ENCODE results near the gene FGF14. TPM values are rescaled to one million over a fixed set of nuclear protein-coding genes. Genes with fewer than 3 reads are reported as not detected.

The FGF14 gene
- total RNA-seq, 2 experiments from 2014 or later, result not detected

GRCh38 chr13:102183509-102184182 is 218.2 kb downstream of the FGF14 start:
- Mint-ChIP-seq H3K9me3 (ENCODE audit: low read depth) (no peaks in the 10 kb centered on the region), H3K36me3 (ENCODE audit: low read depth) (no peaks in the 10 kb centered on the region), H3K27ac (no peak overlapping the region), H3K27me3 (peaks cover 3% of the 10 kb centered on the region), H3K4me3 (no peak overlapping the region), H3K4me1 (no peaks in the 10 kb centered on the region)
- DNase-seq (no peak), ATAC-seq (no peak)
- ChIA-PET CTCF (no interaction called here), POLR2A (no interaction called here)
- intact Hi-C loops (cut with DNase I, micrococcal nuclease), result no loop called here

GRCh38 chr13:102182170-102182569 is 219.7 kb downstream of the FGF14 start:
- ChIA-PET CTCF (no interaction called here), POLR2A (interaction anchor here (0.6 kb wide), 1 partner anchor 20 kb away, joined by 3 read pairs; no protein-coding TSS in a partner anchor)
- intact Hi-C loops (cut with DNase I, micrococcal nuclease), result no loop called here
- no peaks in the 10 kb centered on the region for H3K9me3 Mint-ChIP-seq (ENCODE audit: low read depth)
- ATAC-seq (no peak), DNase-seq (no peak)
- H3K27ac Mint-ChIP-seq, result no peak overlapping the region
- peaks cover 5% of the 10 kb centered on the region for H3K27me3 Mint-ChIP-seq
- no peak overlapping the region for H3K4me3 Mint-ChIP-seq
- no peaks in the 10 kb centered on the region for H3K4me1 Mint-ChIP-seq
- no peaks in the 10 kb centered on the region for H3K36me3 Mint-ChIP-seq (ENCODE audit: low read depth)

GRCh38 chr13:102177431-102177830 is 224.4 kb downstream of the FGF14 start:
- H3K4me1 Mint-ChIP-seq, result no peaks in the 10 kb centered on the region
- ChIA-PET POLR2A (no interaction called here), CTCF (no interaction called here)
- H3K9me3 Mint-ChIP-seq (ENCODE audit: low read depth), result no peaks in the 10 kb centered on the region
- peaks cover 6% of the 10 kb centered on the region for H3K27me3 Mint-ChIP-seq
- no peak for ATAC-seq
- H3K4me3 Mint-ChIP-seq, result no peak overlapping the region
- intact Hi-C loops (cut with DNase I, micrococcal nuclease), result no loop called here
- no peak for DNase-seq
- H3K27ac Mint-ChIP-seq, result no peak overlapping the region
- no peaks in the 10 kb centered on the region for H3K36me3 Mint-ChIP-seq (ENCODE audit: low read depth)

DNA sequence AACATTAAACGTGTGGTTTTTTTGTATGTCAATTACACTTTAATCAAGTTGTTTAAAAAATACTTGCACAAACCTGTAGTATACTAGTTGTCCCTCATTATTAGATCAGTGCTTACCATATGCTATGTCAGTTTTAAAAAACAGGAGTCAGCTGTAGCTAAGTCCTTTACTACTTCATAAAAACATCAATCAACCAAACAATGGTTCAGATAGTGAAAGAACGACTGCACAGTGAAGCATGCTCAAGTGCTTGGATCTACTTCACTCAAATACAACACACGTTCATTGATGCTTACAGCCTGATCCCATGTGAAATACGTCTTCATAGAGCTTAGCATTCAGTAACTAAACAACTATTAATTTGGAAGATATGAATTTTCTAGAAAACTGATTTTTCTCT is 225.0 kb downstream of the FGF14 start:
- H3K9me3 Mint-ChIP-seq (ENCODE audit: low read depth), result no peaks in the 10 kb centered on the region
- no peaks in the 10 kb centered on the region for H3K36me3 Mint-ChIP-seq (ENCODE audit: low read depth)
- POLR2A ChIA-PET, result no interaction called here
- no peak overlapping the region for H3K27ac Mint-ChIP-seq
- H3K4me3 Mint-ChIP-seq, result no peak overlapping the region
- H3K27me3 Mint-ChIP-seq, result peaks cover 8% of the 10 kb centered on the region
- intact Hi-C loops (cut with DNase I, micrococcal nuclease), result no loop called here
- H3K4me1 Mint-ChIP-seq, result no peaks in the 10 kb centered on the region
- no peak for ATAC-seq
- CTCF ChIA-PET, result no interaction called here
- no peak for DNase-seq

DNA sequence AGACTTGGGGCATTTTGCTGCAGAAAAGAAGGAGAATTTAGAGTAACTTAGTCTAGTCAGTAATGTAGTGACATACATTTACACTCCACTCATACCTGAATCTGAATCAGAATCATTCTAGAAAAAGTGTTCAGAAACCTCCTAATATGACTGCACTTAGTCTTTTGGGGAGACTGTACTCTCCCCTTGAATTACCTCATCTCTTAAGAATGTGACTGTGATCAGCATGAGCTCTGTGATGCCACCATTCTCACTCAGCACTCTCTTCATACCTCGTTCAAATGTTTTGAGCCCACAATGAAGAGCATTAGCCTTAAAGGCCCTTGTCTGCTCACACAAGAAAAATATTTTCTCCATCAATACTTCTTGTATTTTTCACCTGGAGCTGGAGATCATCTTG is 229.4 kb downstream of the FGF14 start:
- ChIA-PET CTCF (no interaction called here), POLR2A (no interaction called here)
- H3K9me3 Mint-ChIP-seq (ENCODE audit: low read depth), result no peaks in the 10 kb centered on the region
- H3K27me3 Mint-ChIP-seq, result peaks cover 7% of the 10 kb centered on the region
- no peaks in the 10 kb centered on the region for H3K36me3 Mint-ChIP-seq (ENCODE audit: low read depth)
- intact Hi-C loops (cut with DNase I, micrococcal nuclease), result no loop called here
- no peak overlapping the region for H3K4me3 Mint-ChIP-seq
- H3K27ac Mint-ChIP-seq, result no peak overlapping the region
- DNase-seq, result no peak
- no peaks in the 10 kb centered on the region for H3K4me1 Mint-ChIP-seq
- peak; percentile 19 for ATAC-seq

- Mint-ChIP-seq H3K9me3 (ENCODE audit: low read depth) (no peaks in the 10 kb centered on the region), H3K4me1 (no peaks in the 10 kb centered on the region), H3K36me3 (ENCODE audit: low read depth) (no peaks in the 10 kb centered on the region), H3K27me3 (peaks cover 13% of the 10 kb centered on the region), H3K4me3 (no peak overlapping the region), H3K27ac (no peak overlapping the region)
- ChIA-PET CTCF (no interaction called here), POLR2A (interaction anchor here (0.6 kb wide), 1 partner anchor 11 kb away, joined by 5 read pairs; no protein-coding TSS in a partner anchor)
- intact Hi-C loops (cut with DNase I, micrococcal nuclease), result no loop called here
- ATAC-seq, result no peak
- DNase-seq, result no peak
These were observed 231.5 kb downstream of the FGF14 start for GRCh38 chr13:102170305-102170704.

GRCh38 chr13:102169471-102170015 is 232.3 kb downstream of the FGF14 start:
- intact Hi-C loops (cut with DNase I, micrococcal nuclease), result no loop called here

GRCh38 chr13:102152790-102153189 is 249.1 kb downstream of the FGF14 start:
- intact Hi-C loops (cut with DNase I, micrococcal nuclease), result no loop called here
- no peak overlapping the region for H3K27ac Mint-ChIP-seq

More at GRCh38 chr13:102169471-102170015, 232.3 kb downstream of the FGF14 start:
- no peak overlapping the region for H3K4me3 Mint-ChIP-seq
- DNase-seq (no peak), ATAC-seq (no peak)
- H3K27me3 Mint-ChIP-seq, result peaks cover 13% of the 10 kb centered on the region
- no peaks in the 10 kb centered on the region for H3K36me3 Mint-ChIP-seq (ENCODE audit: low read depth)
- H3K9me3 Mint-ChIP-seq (ENCODE audit: low read depth), result no peaks in the 10 kb centered on the region
- H3K4me1 Mint-ChIP-seq, result no peaks in the 10 kb centered on the region
- no peak overlapping the region for H3K27ac Mint-ChIP-seq
- ChIA-PET CTCF (no interaction called here), POLR2A (no interaction called here)

DNA sequence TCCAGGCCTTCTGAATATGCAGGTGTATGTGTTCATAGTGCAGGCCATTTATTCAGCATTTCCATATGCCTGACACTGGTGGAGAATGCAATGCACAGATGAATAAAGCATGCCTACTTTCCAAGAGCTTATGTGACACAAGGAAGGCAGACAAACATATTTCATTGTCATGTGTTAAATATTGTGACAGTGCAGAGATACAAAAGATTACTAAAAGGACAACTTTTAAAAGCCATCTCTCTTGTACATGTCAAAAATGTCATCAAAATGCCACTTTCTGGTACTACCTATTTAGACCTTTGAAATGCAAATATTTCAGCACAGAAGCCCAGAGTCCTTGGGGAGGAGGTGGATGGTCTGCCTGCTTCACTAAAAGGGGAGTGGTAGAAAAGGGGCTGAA is 254.5 kb downstream of the FGF14 start:
- CTCF ChIA-PET, result no interaction called here

More at GRCh38 chr13:102152790-102153189, 249.1 kb downstream of the FGF14 start:
- Mint-ChIP-seq H3K27me3 (peaks cover 8% of the 10 kb centered on the region), H3K36me3 (ENCODE audit: low read depth) (no peaks in the 10 kb centered on the region), H3K4me3 (no peak overlapping the region), H3K4me1 (no peaks in the 10 kb centered on the region), H3K9me3 (ENCODE audit: low read depth) (no peaks in the 10 kb centered on the region)
- ATAC-seq, result no peak
- no peak for DNase-seq
- ChIA-PET POLR2A (no interaction called here), CTCF (no interaction called here)

GRCh38 chr13:102145750-102146149 is 256.1 kb downstream of the FGF14 start:
- no peaks in the 10 kb centered on the region for H3K27me3 Mint-ChIP-seq
- H3K27ac Mint-ChIP-seq, result no peak overlapping the region
- intact Hi-C loops (cut with DNase I, micrococcal nuclease), result loop anchor here in 1 of 2 experiments (10.0 kb wide), 1 partner anchor 1001 kb away; no protein-coding TSS in a partner anchor
- no peaks in the 10 kb centered on the region for H3K4me1 Mint-ChIP-seq
- DNase-seq, result no peak
- ChIA-PET POLR2A (no interaction called here), CTCF (no interaction called here)
- H3K9me3 Mint-ChIP-seq (ENCODE audit: low read depth), result no peaks in the 10 kb centered on the region
- no peaks in the 10 kb centered on the region for H3K36me3 Mint-ChIP-seq (ENCODE audit: low read depth)
- ATAC-seq, result no peak
- no peak overlapping the region for H3K4me3 Mint-ChIP-seq

More for the DNA sequence above, 254.5 kb downstream of the FGF14 start:
- no peak for ATAC-seq
- POLR2A ChIA-PET, result no interaction called here
- no peak overlapping the region for H3K27ac Mint-ChIP-seq
- intact Hi-C loops (cut with DNase I, micrococcal nuclease), result loop anchor here in 1 of 2 experiments (10.0 kb wide), 1 partner anchor 1003 kb away; no protein-coding TSS in a partner anchor
- no peaks in the 10 kb centered on the region for H3K9me3 Mint-ChIP-seq (ENCODE audit: low read depth)
- DNase-seq, result no peak
- H3K27me3 Mint-ChIP-seq, result peaks cover under 1% of the 10 kb centered on the region
- no peaks in the 10 kb centered on the region for H3K4me1 Mint-ChIP-seq
- H3K36me3 Mint-ChIP-seq (ENCODE audit: low read depth), result no peaks in the 10 kb centered on the region
- H3K4me3 Mint-ChIP-seq, result no peak overlapping the region

DNA sequence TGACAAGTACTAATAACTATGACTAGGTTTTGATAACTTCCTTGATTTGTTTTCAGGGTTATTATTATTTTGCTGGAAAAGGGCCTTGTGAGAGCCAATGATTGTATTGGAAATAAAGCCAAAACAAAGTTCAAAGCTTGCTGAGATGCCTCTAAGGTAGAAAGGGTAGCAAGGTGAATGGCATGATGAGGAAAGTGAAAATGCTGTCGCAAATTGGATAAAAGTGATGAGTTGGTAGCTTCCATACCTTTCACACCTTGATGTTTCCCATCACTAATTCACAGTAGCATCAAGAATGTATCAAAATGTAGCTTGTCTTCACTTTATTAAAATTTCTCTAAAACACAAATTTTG is 259.4 kb downstream of the FGF14 start:
- Mint-ChIP-seq H3K36me3 (ENCODE audit: low read depth) (no peaks in the 10 kb centered on the region), H3K27ac (no peak overlapping the region), H3K4me3 (no peak overlapping the region), H3K27me3 (no peaks in the 10 kb centered on the region), H3K4me1 (no peaks in the 10 kb centered on the region), H3K9me3 (ENCODE audit: low read depth) (no peaks in the 10 kb centered on the region)
- intact Hi-C loops (cut with DNase I, micrococcal nuclease), result loop anchor here (1.0 to 10.0 kb wide), 3 partner anchors 315 to 998 kb away; no protein-coding TSS in a partner anchor
- no peak for ATAC-seq
- no peak for DNase-seq
- ChIA-PET POLR2A (no interaction called here), CTCF (interaction anchor here (0.6 to 0.8 kb wide), 3 partner anchors 105 to 405 kb away, joined by 3 to 4 read pairs (median 3); no protein-coding TSS in a partner anchor)

Data from activated CD4-positive, alpha-beta T cell treated with anti-CD3 and anti-CD28 coated beads for 36 hours (primary cell).